ENCODE data around the gene NPIPB2. TPM values are rescaled to one million over a fixed set of nuclear protein-coding genes. Genes with fewer than 3 reads are reported as not detected.
"Not testable (repeated sequence)": the region's sequence is repeated elsewhere in the genome, so short reads cannot be mapped to it uniquely, and the experiment has no call there.

Gene NPIPB2
- total RNA-seq (2014; rRNA removed; shearing (Covaris generic)), result 1.3 and 5.0 TPM in 2 replicates

DNA sequence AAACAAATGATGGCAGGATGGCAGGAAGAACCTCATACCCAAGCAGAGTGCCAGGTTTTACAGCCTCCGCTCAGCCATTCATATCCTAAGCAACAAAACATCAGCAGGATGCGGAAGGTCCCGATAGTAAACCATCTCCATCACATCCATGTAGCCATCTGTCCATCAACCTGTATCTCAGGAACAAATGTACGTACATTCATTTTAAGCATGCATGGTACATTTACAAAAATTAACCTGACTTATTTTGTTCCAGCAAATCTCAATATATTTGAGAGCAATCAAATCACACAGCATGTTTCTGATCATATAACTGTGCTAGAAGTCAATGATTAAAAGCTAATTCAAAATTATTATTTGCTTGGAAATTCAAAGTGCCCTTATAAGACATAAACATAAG lies at the start of gene NPIPB2:
Gene NPIPB2, minus strand, starts transcription at position 101 of the 400 bp plus-strand sequence. Its CDS starts 0 bp downstream, at position 101.
- not testable (repeated sequence) for DNase-seq (ENCODE audit: low read depth)

GRCh38 chr16:11990702-11991390 lies 49.0 kb upstream of the NPIPB2 start:
- DNase-seq (ENCODE audit: low read depth), result no peak

GRCh38 chr16:11988258-11988978 lies 46.6 kb upstream of the NPIPB2 start:
- no peak for DNase-seq (ENCODE audit: low read depth)

DNA sequence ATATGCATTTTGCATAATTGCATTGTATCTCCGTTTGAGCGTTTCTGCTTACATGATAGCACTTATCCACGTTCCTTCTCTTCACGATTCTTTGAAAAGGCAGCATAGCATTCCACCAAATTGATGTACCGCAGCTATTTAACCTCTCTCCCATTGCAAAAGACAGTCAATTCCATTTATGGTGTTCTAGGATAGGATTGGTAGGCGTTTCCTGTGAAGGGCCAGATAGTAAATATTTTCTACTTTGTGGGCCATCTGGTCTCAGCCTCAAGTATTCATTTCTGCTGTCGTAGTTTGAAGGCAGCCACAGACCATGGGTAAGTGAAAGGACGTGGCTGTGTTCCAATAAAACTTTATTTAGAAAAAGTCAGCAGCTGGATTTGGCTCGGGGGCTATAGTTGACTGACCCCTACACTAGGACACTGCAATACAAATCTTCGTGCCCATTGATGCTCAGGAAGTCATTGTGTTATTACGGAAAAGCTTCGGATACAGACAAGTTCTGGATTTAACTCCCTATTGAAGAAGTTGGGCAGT lies 44.7 kb upstream of the NPIPB2 start:
- DNase-seq (ENCODE audit: low read depth), result no peak

- DNase-seq (ENCODE audit: low read depth), result no peak
Measured at GRCh38 chr16:11985250-11985649, 43.4 kb upstream of the NPIPB2 start.

DNA sequence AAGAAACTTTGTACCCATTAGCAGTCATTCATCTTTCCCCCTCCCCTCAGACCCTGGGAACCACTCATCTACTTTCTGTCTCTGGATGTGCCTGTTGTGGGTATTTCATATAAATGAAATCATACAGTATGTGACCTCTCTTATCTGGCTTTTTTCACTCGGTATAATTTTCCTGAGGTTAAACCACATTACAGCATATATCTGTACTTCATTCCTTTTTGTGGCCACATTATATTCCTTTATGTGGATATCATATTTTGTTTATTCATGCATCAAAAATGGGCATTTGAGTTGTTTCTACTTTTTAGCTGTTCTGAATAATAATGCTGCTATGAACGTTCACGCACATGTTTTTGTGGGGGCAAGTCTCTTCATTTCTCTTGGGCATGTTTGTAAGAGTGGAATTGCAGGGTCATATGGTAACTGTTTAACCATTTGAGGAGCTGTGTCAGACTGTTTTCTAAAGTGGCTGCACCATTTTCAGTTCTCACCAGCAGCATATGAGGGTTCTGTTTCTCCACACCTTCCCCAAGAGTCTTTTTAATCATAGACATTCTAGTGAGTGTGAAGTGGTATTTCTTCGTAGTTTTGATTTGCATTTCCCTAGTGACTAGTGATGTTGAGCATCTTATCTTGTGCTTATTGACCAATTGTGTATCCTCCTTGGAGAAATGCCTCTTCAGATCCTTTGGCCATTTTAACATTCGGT lies 38.4 kb upstream of the NPIPB2 start:
- DNase-seq (ENCODE audit: low read depth), result no peak

GRCh38 chr16:11979013-11979672 lies 37.3 kb upstream of the NPIPB2 start:
- no peak for DNase-seq (ENCODE audit: low read depth)

GRCh38 chr16:11978080-11978479 lies 36.2 kb upstream of the NPIPB2 start:
- DNase-seq (ENCODE audit: low read depth), result no peak

DNA sequence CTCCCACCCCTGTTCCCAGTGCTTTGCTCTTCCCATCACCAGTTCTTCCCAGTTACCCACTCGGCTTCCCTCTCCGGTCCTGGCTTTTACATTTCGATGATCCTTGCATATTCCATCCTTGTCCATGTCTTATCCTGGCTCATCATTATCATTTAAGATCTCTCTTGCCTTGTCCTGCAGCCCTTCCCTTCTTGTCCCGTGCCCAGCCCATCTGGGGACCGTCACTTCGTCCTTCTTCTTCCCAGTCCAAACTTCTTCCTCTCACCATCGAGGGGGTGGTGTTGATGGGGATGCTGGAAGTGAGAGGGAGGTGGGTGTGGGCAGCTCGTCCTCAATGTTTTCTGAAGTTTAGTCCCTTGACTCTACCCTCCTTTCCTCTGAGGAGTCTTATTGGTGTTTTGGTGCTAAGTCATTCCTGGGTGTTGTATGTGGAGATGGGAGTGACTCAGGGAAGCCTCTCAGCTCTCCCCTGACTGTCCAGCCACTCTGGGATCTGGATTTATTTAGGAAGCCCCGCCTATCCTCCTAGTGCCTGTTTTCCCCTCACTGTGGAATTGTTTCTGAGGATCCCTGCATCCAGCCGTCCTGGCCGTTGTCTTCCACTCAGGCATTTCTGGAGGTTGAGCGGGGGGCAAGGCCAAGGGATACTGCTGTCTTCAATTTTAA lies 35.7 kb upstream of the NPIPB2 start:
- DNase-seq (ENCODE audit: low read depth), result peak; percentile 81

GRCh38 chr16:11976850-11977375 lies 35.1 kb upstream of the NPIPB2 start:
- no peak for DNase-seq (ENCODE audit: low read depth)

- no peak for DNase-seq (ENCODE audit: low read depth)
Measured at GRCh38 chr16:11973070-11973469, 31.2 kb upstream of the NPIPB2 start.

- peak; percentile 35 for DNase-seq (ENCODE audit: low read depth)
Measured at GRCh38 chr16:11972128-11972527, 30.3 kb upstream of the NPIPB2 start.

DNA sequence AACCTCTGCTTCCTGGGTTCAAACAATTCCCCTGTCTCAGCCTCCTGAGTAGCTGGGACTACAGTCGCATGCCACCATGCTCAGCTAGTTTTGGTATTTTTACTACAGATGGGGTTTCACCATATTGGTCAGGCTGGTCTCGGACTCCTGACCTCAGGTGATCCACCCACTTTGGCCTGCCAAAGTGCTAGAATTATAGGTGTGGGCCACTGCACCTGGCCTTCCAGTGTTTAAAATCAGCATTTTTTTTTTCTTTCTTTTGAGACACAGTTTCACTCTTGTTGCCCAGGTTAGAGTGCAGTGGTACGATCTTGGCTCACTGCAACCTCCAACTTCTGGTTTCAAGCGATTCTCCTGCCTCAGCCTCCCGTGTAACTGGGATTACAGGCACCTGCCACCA lies 28.4 kb upstream of the NPIPB2 start:
- not testable (repeated sequence) for DNase-seq (ENCODE audit: low read depth)

- DNase-seq (ENCODE audit: low read depth), result no peak
Measured at GRCh38 chr16:11968577-11968976, 26.7 kb upstream of the NPIPB2 start.

- no peak for DNase-seq (ENCODE audit: low read depth)
Measured at GRCh38 chr16:11967195-11967911, 25.5 kb upstream of the NPIPB2 start.

- no peak for DNase-seq (ENCODE audit: low read depth)
Measured at GRCh38 chr16:11966173-11966572, 24.3 kb upstream of the NPIPB2 start.

DNA sequence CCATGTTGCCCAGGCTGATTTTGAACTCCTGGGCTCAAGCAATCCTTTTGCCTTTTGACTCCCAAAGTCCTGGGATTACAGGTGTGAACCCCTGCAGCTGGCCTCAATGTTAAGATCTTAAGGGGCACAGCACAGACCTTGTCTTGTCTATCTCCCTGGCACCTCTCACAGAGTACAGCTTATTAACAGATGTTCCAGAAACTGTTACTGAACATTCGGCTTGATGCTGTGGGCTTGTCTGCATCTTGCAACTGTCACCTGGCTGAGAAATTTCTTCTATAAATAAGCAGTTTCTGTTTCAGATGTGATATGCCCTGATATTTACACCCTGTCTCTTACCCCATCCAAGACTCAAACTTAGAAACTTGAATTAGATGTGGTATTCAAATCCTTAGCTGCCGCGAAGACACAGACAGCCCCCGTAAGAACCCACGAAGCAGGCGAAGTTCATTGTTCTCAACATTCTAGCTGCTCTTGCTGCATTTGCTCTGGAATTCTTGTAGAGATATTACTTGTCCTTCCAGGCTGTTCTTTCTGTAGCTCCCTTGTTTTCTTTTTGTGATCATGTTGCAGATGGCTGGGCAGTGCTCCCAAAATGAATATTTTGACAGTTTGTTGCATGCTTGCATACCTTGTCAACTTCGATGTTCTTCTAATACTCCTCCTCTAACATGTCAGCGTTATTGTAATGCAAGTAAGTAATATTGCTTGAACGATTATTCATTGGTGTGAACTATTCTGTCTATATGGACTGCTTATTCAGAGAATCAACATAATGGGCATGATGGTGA lies 23.1 kb upstream of the NPIPB2 start, which contains the start of gene TNFRSF17:
Gene TNFRSF17, plus strand, starts transcription at position 450 of the 791 bp plus-strand sequence. Its CDS starts 115 bp downstream, at position 565.
- no peak for DNase-seq (ENCODE audit: low read depth)

DNA sequence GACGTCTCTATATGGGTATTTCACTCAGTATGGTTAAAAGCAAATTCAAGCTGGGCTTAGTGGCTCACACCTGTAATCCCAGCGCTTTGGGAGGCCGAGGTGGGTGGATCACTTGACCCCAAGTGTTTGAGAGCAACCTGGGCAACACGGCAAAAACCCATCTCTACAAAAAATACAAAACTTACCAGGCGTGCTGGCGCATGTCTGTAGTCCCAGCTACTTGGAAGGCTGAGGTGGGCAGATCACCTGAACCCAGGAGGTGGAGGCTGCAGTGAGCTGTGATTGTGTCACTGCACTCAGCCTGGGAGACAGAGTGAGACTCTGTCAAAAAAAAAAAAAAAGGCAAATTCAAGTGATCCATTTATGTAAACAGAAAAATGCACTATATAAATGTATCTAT lies 21.9 kb upstream of the NPIPB2 start:
- no peak for DNase-seq (ENCODE audit: low read depth)

DNA sequence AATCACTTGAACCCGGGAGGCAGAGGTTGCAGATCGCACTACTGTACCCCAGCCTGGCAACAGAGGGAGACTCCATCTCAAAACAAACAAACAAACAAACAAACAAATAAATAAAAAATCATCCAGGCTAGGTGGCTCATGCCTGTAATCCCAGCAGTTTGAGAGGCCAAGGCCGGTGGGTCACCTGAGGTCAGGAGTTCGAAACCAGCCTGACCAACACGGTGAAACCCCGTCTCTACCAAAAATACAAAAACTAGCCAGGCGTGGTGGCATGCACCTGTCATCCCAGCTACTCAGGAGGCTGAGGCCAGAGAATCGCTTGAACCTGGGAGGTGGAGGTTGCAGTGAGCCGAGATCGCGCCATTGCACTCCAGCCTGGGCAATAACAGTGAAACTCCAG lies 21.1 kb upstream of the NPIPB2 start:
- not testable (repeated sequence) for DNase-seq (ENCODE audit: low read depth)
